GF-D8 (cell line): ENCODE measurements around the gene TTYH3.
A peak's percentile ranks its signal among the peaks of the same experiment; 100 is the strongest.

ENCODE experiments used
- DNase-seq: peaks from one replicate; lab custom pipeline; 2025; lab: John Stamatoyannopoulos, UW

TTYH3 gene

GRCh38 chr7:2617325-2617905 is 14.4 kb upstream of the TTYH3 start:
- DNase-seq: no peak

GRCh38 chr7:2619116-2619515 is 12.7 kb upstream of the TTYH3 start:
- DNase-seq: no peak

- DNase-seq: no peak
Measured at GRCh38 chr7:2621061-2621828, 10.5 kb upstream of the TTYH3 start.

GRCh38 chr7:2621948-2622640 is 9.7 kb upstream of the TTYH3 start:
- no peak for DNase-seq

GRCh38 chr7:2622869-2623697 is 8.7 kb upstream of the TTYH3 start:
- DNase-seq: peak; percentile 27

- no peak for DNase-seq
Measured at GRCh38 chr7:2623698-2624014, 8.1 kb upstream of the TTYH3 start.

- no peak for DNase-seq
Measured at GRCh38 chr7:2624293-2624886, 7.4 kb upstream of the TTYH3 start.

GRCh38 chr7:2626498-2627117 is 5.2 kb upstream of the TTYH3 start:
- no peak for DNase-seq

GRCh38 chr7:2627258-2628129 is 4.3 kb upstream of the TTYH3 start:
- DNase-seq: no peak

- no peak for DNase-seq
Measured at GRCh38 chr7:2628130-2628482, 3.7 kb upstream of the TTYH3 start.

GRCh38 chr7:2628891-2629290 is 2.9 kb upstream of the TTYH3 start:
- no peak for DNase-seq

GRCh38 chr7:2629746-2630681 is 1.8 kb upstream of the TTYH3 start:
- no peak for DNase-seq

- DNase-seq: peak; percentile 53
Measured at GRCh38 chr7:2632733-2633537, 1.1 kb downstream of the TTYH3 start.

GRCh38 chr7:2633538-2634266 is 1.9 kb downstream of the TTYH3 start:
- DNase-seq: peak; percentile 34

GRCh38 chr7:2634267-2635145 is 2.7 kb downstream of the TTYH3 start:
- no peak for DNase-seq

- DNase-seq: no peak
Measured at GRCh38 chr7:2635148-2635668, 3.4 kb downstream of the TTYH3 start.
